Heart left ventricle (tissue), 16 donors: ENCODE data around the gene TTC27. TPM values are rescaled to one million over a fixed set of nuclear protein-coding genes. Genes with fewer than 3 reads are reported as not detected.

Experiments used
- ATAC-seq, 4 donors: fragments of 200-7000 bp; cut with Tn5 transposase; one replicate each; pipeline ENCODE4 v1.9.1; 2020 to 2022; ENCODE audit warnings: moderate library complexity in 4 of 4, mild to moderate bottlenecking in 3 of 4, moderate number of reproducible peaks in 1 of 4
- DNase-seq, 5 donors: peaks; one replicate each; pipeline ENCODE4 v3.0.0-alpha.2; 2020
- H3K27ac ChIP-seq, 12 donors: fragments of 200-600 bp; sonication (generic) in 4 of 12; one replicate each; pipeline versions ENCODE4 v1.5.0 to v1.8.0; 2016 to 2022; ENCODE audit warnings: mild to moderate bottlenecking in 2 of 12
- H3K27me3 ChIP-seq, 9 donors: fragments of 200-600 bp; sonication (generic) in 2 of 9; one replicate each; pipeline versions ENCODE4 v1.5.1 to v1.8.0; 2016 to 2022; ENCODE audit warnings: mild to moderate bottlenecking in 3 of 9
- H3K36me3 ChIP-seq, 9 donors: fragments of 200-600 bp; sonication (generic) in 2 of 9; one replicate each; pipeline versions ENCODE4 v1.5.0 to v1.8.0; 2018 to 2022; ENCODE audit warnings: mild to moderate bottlenecking in 2 of 9
- H3K4me1 ChIP-seq, 12 donors: fragments of 200-600 bp; sonication (generic) in 4 of 12; one replicate each; pipeline versions ENCODE4 v1.5.0 to v1.8.0; 2016 to 2022; ENCODE audit warnings: mild to moderate bottlenecking in 3 of 12
- H3K4me3 ChIP-seq, 12 donors: fragments of 200-600 bp; sonication (generic) in 4 of 12; one replicate each; pipeline versions ENCODE4 v1.5.0 to v1.8.0; 2017 to 2022; ENCODE audit warnings: mild to moderate bottlenecking in 9 of 12, moderate library complexity in 4 of 12
- H3K9me3 ChIP-seq, 12 donors: fragments of 200-600 bp; sonication (generic) in 4 of 12; one replicate each; pipeline versions ENCODE4 v1.5.0 to v1.8.0; 2016 to 2022; ENCODE audit warnings: mild to moderate bottlenecking in 1 of 12
- CTCF ChIP-seq, 12 donors: fragments of 200-600 bp; sonication (generic) in 4 of 12; IDR thresholded peaks; one replicate each; pipeline versions ENCODE4 v1.5.0 to v1.8.0; 2018 to 2022; ENCODE audit warnings: antibody characterized with exemption in 12 of 12, mild to moderate bottlenecking in 5 of 12
- POLR2A ChIP-seq, 2 donors: fragments of 450-650 bp; IDR thresholded peaks; one replicate each; pipeline ENCODE4 v1.6.1; 2017; ENCODE audit warnings: antibody characterized with exemption in 2 of 2, mild to moderate bottlenecking in 2 of 2, moderate library complexity in 2 of 2
- WGBS, 4 donors: extraction: QIAGEN DNeasy Blood & Tissue Kit in 2 of 4; methylation state at CpG; one replicate each; pipeline versions ENCODE4 v1.1.5 to v1.1.7; 2013 to 2018; 5-methylcytosine and 5-hydroxymethylcytosine counted together
- intact Hi-C, 10 donors: fragments of 100-400 bp; cut with DNase I; formaldehyde crosslinking; loops; one replicate each; pipeline versions ENCODE4 v1.11.1 to v1.14.2; 2022
- long read RNA-seq, 3 donors: library from polyadenylated mRNA; unstranded; transcript quantifications; one replicate each; pipeline ENCODE4 v2.0.0, GENCODE V29; 2020 to 2021
- polyA plus RNA-seq, 2 donors: library from polyadenylated mRNA; stranded (reverse); fragments of 200-250 nt; gene quantifications; one replicate each; pipeline ENCODE4 v1.2.3, GENCODE V29; 2013
- total RNA-seq, 9 donors: library from RNA; depleted of rRNA in 2 of 9; stranded (reverse); fragments of >200 nt in 2 of 9; fragmentation: NEBNext Ultra II Directional in 3 of 9; extraction: Animal tissue kit (Norgen Biotek cat#: 25700) in 3 of 9; gene quantifications; one replicate each; pipeline versions ENCODE4 v1.1.0 to v1.2.4, GENCODE V29; 2016 to 2023
- donor health status: ischemic (EF 13 %, LVEDD 7.1; RV severe dilation, severe dysfunction).
- donor health status: healthy with polysubstance abuse.
- donor health status: DM: no; HTN: yes; CAD: no.
- donor health status: DM: no; HTN: no; CAD: no.
- donor health status: ischemic (EF 25% LVEDD 6.9; RV normal size, moderate dysfunction).
- donor health status: ischemic (EF 25% LVEDD 5.7; RV mildly dilated, moderate dysfunction).
- donor health status: healthy.
- donor health status: DM: yes; HTN: yes; CAD: no.
- donor health status: ischemic (EF 35%, LVEDD 5.7; RV mildly dilated, moderate dysfunction).
- donor health status: nonischemic (EF 11% LVEDD 7.7; RV severe dilation, severe dysfunction).
- donor health status: DM: yes; HTN: yes; CAD: no.
- donor health status: PGD.
- donor health status: ischemic (EF 29% LVEDD 5.4; RV normal size, mild dysfunction).
- donor health status: nonischemic (EF 23%, LVEDD 6.1; RV moderate dilation, normal function).

The TTC27 gene
- total RNA-seq (10 to 100 TPM in 6 of 9 donors, 1 to 10 TPM in 3; 8.0 to 18.1 (median 11.0) TPM), polyA plus RNA-seq (10 to 100 TPM in 1 of 2 donors, 1 to 10 TPM in 1; 5.2 to 15.9 TPM)
- long read RNA-seq, donor 1, transcript TTC27-201 (20 exons, 2,876 nt): major isoform, 19 of 28 reads
- long read RNA-seq, donor 1, partial matches to known transcripts: 4 of 28 reads
- long read RNA-seq, donor 1, other reads (novel, unspliced or antisense): 5 of 28 reads
- long read RNA-seq, donor 2, transcript TTC27-201 (20 exons, 2,876 nt): major isoform, 26 of 36 reads
- long read RNA-seq, donor 2, partial matches to known transcripts: 5 of 36 reads
- long read RNA-seq, donor 2, other reads (novel, unspliced or antisense): 5 of 36 reads
- long read RNA-seq, donor 3, transcript TTC27-201 (20 exons, 2,876 nt): major isoform, 10 of 17 reads
- long read RNA-seq, donor 3, partial matches to known transcripts: 4 of 17 reads
- long read RNA-seq, donor 3, other reads (novel, unspliced or antisense): 3 of 17 reads

- peak in 1 of 2 donors; percentile 39 for TF ChIP-seq POLR2A (IDR thresholded peaks at IDR 0.05)
- peak in 1 of 12 donors; percentile 16 for TF ChIP-seq CTCF (IDR thresholded peaks at IDR 0.05)
- DNase-seq: peak; percentile 95 to 97 (median 96)
- no peaks in the 10 kb centered on the region for H3K9me3 ChIP-seq
- ATAC-seq: peak; percentile 99 to 100 (median 100)
- H3K4me1 ChIP-seq: peaks cover 0 to 25% (median 15%) of the 10 kb centered on the region in 12 donors
- 0 to 1% (median 0%) methylated on average over 27 to 39 of the region's 39 CpGs for WGBS, 4 donors
- H3K27me3 ChIP-seq: no peaks in the 10 kb centered on the region
- H3K4me3 ChIP-seq: peak within 1 kb of the TSS; percentile 68 to 95 (median 76)
- peaks cover 0 to 31% (median 24%) of the 10 kb centered on the region in 9 donors for H3K36me3 ChIP-seq
- intact Hi-C loops: loop anchor here in 1 of 10 donors (10.0 kb wide), 1 partner anchor 397 kb away; no protein-coding TSS in a partner anchor
- peak within 1 kb of the TSS in 11 of 12 donors; percentile 17 to 78 (median 67) for H3K27ac ChIP-seq
Measured at GRCh38 chr2:32627814-32628579, at the start of gene TTC27. Gene TTC27 (plus strand): TSS chr2:32628050. CDS start chr2:32628293, 243 bp downstream.

- Histone ChIP-seq H3K27me3 (no peaks in the 10 kb centered on the region), H3K4me3 (no peak overlapping the region), H3K36me3 (peaks cover 0 to 50% (median 13%) of the 10 kb centered on the region in 9 donors), H3K4me1 (peaks cover 0 to 10% (median 0%) of the 10 kb centered on the region in 12 donors), H3K9me3 (no peaks in the 10 kb centered on the region), H3K27ac (peak overlapping the region in 1 of 12 donors; percentile 9)
- TF ChIP-seq CTCF (IDR thresholded peaks at IDR 0.05) (no peak), POLR2A (IDR thresholded peaks at IDR 0.05) (no peak)
- ATAC-seq (peak in 2 of 4 donors; percentile 22 to 57), DNase-seq (no peak)
- 50 to 62% (median 56%) methylated on average over 3 of the region's 3 CpGs for WGBS, 4 donors
- intact Hi-C loops: no loop called here
Measured at GRCh38 chr2:32591669-32592463, 36.0 kb upstream of the TTC27 start.

- no peaks in the 10 kb centered on the region for H3K9me3 ChIP-seq
- H3K27ac ChIP-seq: no peak overlapping the region
- no peaks in the 10 kb centered on the region for H3K27me3 ChIP-seq
- DNase-seq: no peak
- peaks cover 0 to 10% (median 0%) of the 10 kb centered on the region in 12 donors for H3K4me1 ChIP-seq
- H3K36me3 ChIP-seq: peaks cover 0 to 71% (median 30%) of the 10 kb centered on the region in 9 donors
- ATAC-seq: no peak
- 93 to 98% (median 94%) methylated on average over 3 of the region's 3 CpGs for WGBS, 4 donors
- intact Hi-C loops: no loop called here
- TF ChIP-seq POLR2A (IDR thresholded peaks at IDR 0.05): no peak
- TF ChIP-seq CTCF (IDR thresholded peaks at IDR 0.05): no peak
- no peak overlapping the region for H3K4me3 ChIP-seq
Measured at GRCh38 chr2:32594573-32594972, 33.3 kb upstream of the TTC27 start.
